Panc1 (cell line): ENCODE results near the gene TSKU.

ENCODE experiments used
- CTCF ChIP-seq: fragments of 450-650 bp; IDR thresholded peaks from 2 replicates; pipeline ENCODE4 v1.5.1; 2017; ENCODE audit warnings: mild to moderate bottlenecking
- POLR2AphosphoS5 ChIP-seq: IDR thresholded peaks from 2 replicates; pipeline ENCODE4 v1.6.1; 2012; ENCODE audit warnings: mild to moderate bottlenecking, low read depth, low read length, moderate library complexity
- REST ChIP-seq, 2 experiments: IDR thresholded peaks; 2 replicates each; pipeline ENCODE4 v1.6.1; 2011 to 2012; ENCODE audit warnings: low read depth in 2 of 2, control low read depth in 1 of 2, low read length in 1 of 2, mild to moderate bottlenecking in 1 of 2, moderate library complexity in 1 of 2; ENCODE audit not compliant: insufficient read depth in 1 of 2

GRCh38 chr11:76750067-76750466, 33.1 kb upstream of the TSKU start:
- TF ChIP-seq POLR2AphosphoS5 (no peak), CTCF (no peak), REST (IDR thresholded peaks at IDR 0.05; ENCODE audit: insufficient read depth in 1 of 2, low read depth in 2 of 2, low read length in 1 of 2) (no peak)
